GM19193 (cell line): ENCODE data around the gene FUT8.

ENCODE experiments used
- POLR2A ChIP-seq: IDR thresholded peaks from 4 replicates; pipeline ENCODE4 v1.6.1; 2011; ENCODE audit not compliant: insufficient read depth, insufficient read length; ENCODE audit errors: extremely low read depth

Gene FUT8

GRCh38 chr14:65550779-65551643, 138.5 kb downstream of the FUT8 start:
- no peak for TF ChIP-seq POLR2A

- no peak for TF ChIP-seq POLR2A
Measured at GRCh38 chr14:65552724-65553123, 140.2 kb downstream of the FUT8 start.

DNA sequence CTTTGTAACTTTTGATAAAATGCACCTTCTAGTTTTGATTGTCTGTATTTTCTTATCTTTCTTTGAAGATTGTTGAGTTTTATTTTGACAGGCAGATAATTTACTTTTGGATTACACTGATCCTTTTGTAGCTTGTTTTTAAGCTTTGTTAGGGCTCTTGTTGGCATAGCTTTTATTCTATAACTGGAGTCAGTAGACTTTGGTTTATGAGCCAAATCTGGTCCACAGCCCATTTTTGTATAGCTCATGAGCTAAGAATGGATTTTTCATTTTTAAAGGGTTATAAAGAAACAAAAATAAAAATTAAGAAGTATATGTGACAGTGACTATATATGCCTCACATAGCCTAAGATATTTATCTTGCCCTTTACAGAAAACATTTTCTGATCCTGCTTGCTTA, 142.3 kb downstream of the FUT8 start:
- no peak for TF ChIP-seq POLR2A

GRCh38 chr14:65555358-65555757, 142.8 kb downstream of the FUT8 start:
- no peak for TF ChIP-seq POLR2A

DNA sequence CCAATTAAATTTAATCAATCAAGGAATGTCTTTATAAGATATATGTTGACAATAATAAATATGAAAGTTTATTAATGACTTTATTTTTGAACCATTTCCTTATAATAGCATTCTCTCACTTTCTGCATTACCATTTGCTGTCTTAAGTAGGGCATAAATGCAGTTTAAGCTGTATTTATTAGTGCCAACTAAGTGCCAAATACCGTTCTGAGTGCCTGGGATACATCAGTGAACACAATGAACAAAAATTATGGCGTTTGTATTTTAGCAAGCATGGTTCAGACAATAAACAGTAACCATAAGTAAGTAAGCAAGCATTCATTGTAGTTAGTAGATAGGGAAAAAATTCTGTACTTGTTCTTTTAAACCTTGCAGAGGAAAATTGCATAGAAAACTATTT, 145.8 kb downstream of the FUT8 start:
- no peak for TF ChIP-seq POLR2A

DNA sequence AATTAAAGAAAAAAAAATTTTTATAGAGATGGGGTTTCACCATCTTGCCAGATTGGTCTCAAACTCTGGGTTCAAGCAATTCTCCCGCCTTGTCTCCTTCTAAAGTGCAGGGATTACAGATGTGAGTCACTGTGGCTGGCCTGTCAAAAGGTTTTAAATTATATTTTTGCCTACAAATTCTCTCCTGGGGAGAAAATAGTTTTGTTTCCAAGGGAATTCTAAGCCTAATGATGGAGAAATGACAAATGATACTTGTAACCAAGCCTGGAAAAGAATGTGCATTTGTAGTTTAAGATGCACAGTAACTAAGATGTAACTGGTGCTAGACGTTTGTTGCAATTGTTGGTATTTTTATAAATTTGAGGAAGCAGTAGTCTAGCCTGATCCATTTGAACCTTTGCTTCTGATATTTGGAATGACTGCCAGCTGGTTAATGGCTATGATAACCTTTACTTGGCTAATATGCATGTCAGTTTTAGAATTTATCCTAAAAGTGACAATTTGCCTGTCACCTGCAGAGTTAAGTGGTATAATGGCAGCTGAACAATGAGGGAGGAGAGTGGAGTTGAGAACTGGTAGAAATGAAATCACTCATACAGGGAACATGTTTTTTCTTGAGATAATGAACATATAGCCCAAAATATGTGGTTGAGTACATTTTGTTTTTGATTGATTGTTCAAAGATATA, 148.0 kb downstream of the FUT8 start:
- no peak for TF ChIP-seq POLR2A

GRCh38 chr14:65564370-65564769, 151.8 kb downstream of the FUT8 start:
- TF ChIP-seq POLR2A = no peak

DNA sequence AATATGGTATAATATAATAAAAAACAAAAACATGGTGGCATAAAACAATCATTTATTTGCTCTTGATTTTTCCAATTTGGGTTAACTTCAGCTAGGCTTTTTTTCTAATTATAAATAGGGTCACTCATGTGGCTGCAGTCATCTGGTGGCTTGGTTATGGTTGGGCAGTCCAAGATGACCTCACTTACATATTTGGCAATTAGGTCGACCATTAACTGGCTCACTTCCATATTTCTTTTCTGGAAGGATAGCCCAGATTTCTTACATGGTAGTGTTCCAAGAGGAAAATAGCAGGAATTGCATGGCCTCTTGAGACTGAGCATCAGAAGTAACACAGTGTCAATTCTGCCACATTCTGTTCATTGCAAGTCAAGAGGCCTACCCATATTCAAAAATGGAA, 153.4 kb downstream of the FUT8 start:
- TF ChIP-seq POLR2A = no peak

DNA sequence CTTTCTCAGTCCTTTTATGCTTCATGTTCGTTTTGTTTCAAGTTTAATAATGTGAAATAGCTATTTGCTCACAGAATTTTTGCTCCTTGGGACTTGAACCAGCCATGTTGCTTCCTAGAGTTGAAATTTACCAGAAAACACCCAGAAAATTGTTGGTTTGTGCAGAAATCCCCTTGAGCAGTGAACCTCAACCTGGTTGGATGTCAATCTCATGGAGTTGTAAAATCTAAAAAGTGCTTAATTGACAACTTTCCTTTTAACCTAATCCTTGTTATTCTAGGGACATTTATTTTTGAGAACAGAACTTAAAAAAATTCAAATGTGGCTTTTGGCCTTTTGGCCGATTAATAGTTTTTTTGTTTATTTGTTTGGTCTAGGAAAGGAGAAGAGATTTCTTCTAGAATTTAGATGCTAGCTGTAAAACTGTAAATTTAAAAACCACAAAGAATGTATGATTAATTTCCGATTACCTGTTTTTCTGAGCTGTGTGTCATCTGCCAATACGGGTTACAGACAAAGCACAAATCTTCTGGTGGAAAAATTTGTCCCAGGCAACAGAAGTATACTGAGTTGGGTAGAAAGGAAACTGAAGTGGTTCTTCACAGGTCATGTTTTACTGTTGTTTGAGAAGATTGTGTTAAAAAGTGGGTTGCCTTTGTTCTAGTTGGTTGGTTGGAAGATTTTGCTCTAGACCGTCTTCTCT, 154.4 kb downstream of the FUT8 start:
- TF ChIP-seq POLR2A = no peak

- no peak for TF ChIP-seq POLR2A
Measured at GRCh38 chr14:65574611-65575010, 162.1 kb downstream of the FUT8 start.

GRCh38 chr14:65575389-65575788, 162.9 kb downstream of the FUT8 start:
- TF ChIP-seq POLR2A = no peak

DNA sequence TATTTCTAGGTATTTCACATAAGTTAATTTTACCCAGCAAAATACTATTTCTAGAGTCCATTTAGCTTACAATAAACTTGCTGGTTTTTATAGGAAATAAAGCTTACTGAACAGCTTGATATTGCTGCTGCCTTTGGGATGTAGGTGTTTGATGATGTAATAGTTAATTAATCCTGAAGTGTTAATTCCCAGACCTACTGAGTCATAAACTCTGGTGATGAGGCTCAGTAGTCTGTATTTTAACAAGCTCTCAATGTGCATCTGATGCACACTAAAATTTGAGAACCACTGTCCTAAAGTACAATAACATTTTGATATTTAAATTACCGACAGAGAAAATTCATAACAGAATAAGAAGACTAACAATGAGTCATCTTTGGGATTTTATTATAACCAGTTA, 168.4 kb downstream of the FUT8 start:
- TF ChIP-seq POLR2A = no peak

GRCh38 chr14:65581378-65581777, 168.8 kb downstream of the FUT8 start:
- no peak for TF ChIP-seq POLR2A

GRCh38 chr14:65581799-65582198, 169.3 kb downstream of the FUT8 start:
- TF ChIP-seq POLR2A = no peak

DNA sequence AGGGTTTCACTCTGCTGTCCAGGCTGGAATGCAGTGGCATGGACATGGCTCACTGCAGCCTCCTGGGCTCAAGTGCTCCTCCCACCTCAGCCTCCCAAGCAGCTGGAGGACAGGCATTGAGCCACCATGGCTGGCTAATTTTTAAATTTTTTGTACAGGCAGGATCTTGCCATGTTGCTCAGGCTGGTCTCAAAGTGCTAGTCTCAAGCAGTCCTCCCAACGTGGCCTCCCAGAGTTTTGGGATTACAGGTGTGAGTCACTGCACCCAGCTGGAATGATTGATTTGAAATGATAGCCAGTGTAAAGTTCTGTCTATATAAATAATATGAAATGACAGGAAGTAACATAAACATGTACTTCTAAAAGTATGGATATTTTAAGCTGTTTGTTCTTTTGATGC, 172.7 kb downstream of the FUT8 start:
- no peak for TF ChIP-seq POLR2A
